Neural cell (in vitro differentiated cells): Measurements from ENCODE around the gene TGFBR3. TPM values are rescaled to one million over a fixed set of nuclear protein-coding genes. Genes with fewer than 3 reads are reported as not detected.

Experiments
- H2AFZ ChIP-seq: fragments of 200-600, 300-800 bp; sonication (generic), shearing (Covaris generic); 2 replicates; pipeline ENCODE4 v1.6.0; 2014; ENCODE audit warnings: low read depth, mild to moderate bottlenecking, antibody characterized with exemption, low read length, moderate library complexity
- H3F3A ChIP-seq: fragments of 200-600 bp; shearing (Covaris generic); 2 replicates; pipeline ENCODE4 v1.6.1; 2016; ENCODE audit warnings: mild to moderate bottlenecking, moderate library complexity, mixed read lengths, antibody characterized with exemption, low read length; ENCODE audit not compliant: insufficient read depth, poor library complexity, severe bottlenecking
- H3K27ac ChIP-seq: fragments of 200-600, 300-800 bp; sonication (generic), shearing (Covaris generic); 2 replicates; pipeline ENCODE4 v1.5.1; 2014; ENCODE audit warnings: mild to moderate bottlenecking, low read length, moderate library complexity
- H3K27me3 ChIP-seq: fragments of 300-800, 200-600 bp; sonication (generic), shearing (Covaris generic); 2 replicates; pipeline ENCODE4 v1.6.0; 2014; ENCODE audit warnings: mild to moderate bottlenecking, low read depth, low read length, moderate library complexity; ENCODE audit not compliant: insufficient read depth
- H3K36me3 ChIP-seq: fragments of 300-800, 200-600 bp; sonication (generic), shearing (Covaris generic); 2 replicates; pipeline ENCODE4 v1.5.1; 2014; ENCODE audit warnings: mild to moderate bottlenecking, antibody characterized with exemption, low read length, moderate library complexity; ENCODE audit not compliant: insufficient read depth
- H3K4me2 ChIP-seq: fragments of 300-800, 200-600 bp; sonication (generic), shearing (Covaris generic); 2 replicates; pipeline ENCODE4 v1.6.0; 2014; ENCODE audit warnings: mild to moderate bottlenecking, low read length
- H3K4me3 ChIP-seq: fragments of 300-800, 200-600 bp; sonication (generic), shearing (Covaris generic); 2 replicates; pipeline ENCODE4 v1.5.1; 2014; ENCODE audit warnings: mild to moderate bottlenecking, low read length, moderate library complexity
- H3K79me2 ChIP-seq: fragments of 200-600 bp; shearing (Covaris generic); replicated peaks from 2 replicates; pipeline ENCODE4 v1.6.0; 2014; ENCODE audit warnings: mild to moderate bottlenecking, low read length, moderate library complexity; ENCODE audit not compliant: insufficient read depth
- H3K9ac ChIP-seq: fragments of 300-800, 200-600 bp; sonication (generic), shearing (Covaris generic); 2 replicates; pipeline ENCODE4 v1.6.1; 2016; ENCODE audit warnings: mild to moderate bottlenecking, low read length, mixed read lengths
- H3K9me2 ChIP-seq: fragments of 200-600 bp; shearing (Covaris generic); 2 replicates; pipeline ENCODE4 v1.6.1; 2016; ENCODE audit warnings: mild to moderate bottlenecking, low read length, mixed read lengths; ENCODE audit not compliant: insufficient read depth
- H3K9me3 ChIP-seq: fragments of 200-600, 300-800 bp; sonication (generic), shearing (Covaris generic); 2 replicates; pipeline ENCODE4 v1.6.1; 2016; ENCODE audit warnings: mild to moderate bottlenecking, mixed run types, low read length, moderate library complexity, mixed read lengths
- H4K20me1 ChIP-seq: fragments of 200-600 bp; shearing (Covaris generic); 2 replicates; pipeline ENCODE4 v1.6.1; 2016; ENCODE audit warnings: mild to moderate bottlenecking, mixed run types; ENCODE audit not compliant: insufficient read depth
- CTCF ChIP-seq: fragments of 450-650 bp; IDR thresholded peaks from 2 replicates; pipeline ENCODE4 v1.5.1; 2014; ENCODE audit warnings: antibody characterized with exemption, mild to moderate bottlenecking, moderate library complexity; ENCODE audit not compliant: poor library complexity, severe bottlenecking
- EP300 ChIP-seq: fragments of 450-650 bp; conservative IDR thresholded peaks from 2 replicates; pipeline ENCODE4 v1.6.1; 2014; ENCODE audit warnings: antibody characterized with exemption, mild to moderate bottlenecking, moderate library complexity; ENCODE audit not compliant: poor library complexity, severe bottlenecking
- EZH2 ChIP-seq: fragments of 200-600, 300-800 bp; shearing (Covaris generic), sonication (generic); IDR thresholded peaks from 2 replicates; pipeline ENCODE4 v1.6.1; 2014; ENCODE audit warnings: antibody characterized with exemption, low read length, borderline replicate concordance, mild to moderate bottlenecking; ENCODE audit not compliant: insufficient read depth, poor library complexity, severe bottlenecking
- MXI1 ChIP-seq: fragments of 450-650 bp; conservative IDR thresholded peaks from 2 replicates; pipeline ENCODE4 v1.6.1; 2014; ENCODE audit warnings: antibody characterized with exemption, mild to moderate bottlenecking; ENCODE audit not compliant: poor library complexity, severe bottlenecking
- POLR2AphosphoS5 ChIP-seq: IDR thresholded peaks from 2 replicates; pipeline ENCODE4 v1.6.1; 2012
- REST ChIP-seq: IDR thresholded peaks from 2 replicates; pipeline ENCODE4 v1.6.1; 2012; ENCODE audit warnings: borderline replicate concordance
- SMC3 ChIP-seq: fragments of 450-650 bp; conservative IDR thresholded peaks from 2 replicates; pipeline ENCODE4 v1.6.1; 2014; ENCODE audit warnings: antibody characterized with exemption, mild to moderate bottlenecking, moderate library complexity; ENCODE audit not compliant: poor library complexity
- TAF1 ChIP-seq: IDR thresholded peaks from 2 replicates; pipeline ENCODE4 v1.6.1; 2012; ENCODE audit warnings: low read depth
- polyA plus RNA-seq: library from polyadenylated mRNA; depleted of rRNA; stranded (reverse); fragments of >200 nt; gene quantifications from 2 replicates; pipeline ENCODE4 v1.2.3, GENCODE V29; 2014

TGFBR3 gene
- polyA plus RNA-seq, 1 donor from 2014 or later, result 0.25 TPM

GRCh38 chr1:91712981-91713841 lies 172.7 kb downstream of the TGFBR3 start:
- TF ChIP-seq TAF1 (no peak), POLR2AphosphoS5 (no peak), SMC3 (no peak), EP300 (no peak)
- no peaks in the 10 kb centered on the region for H3K9me2 ChIP-seq
- H2AFZ ChIP-seq, result no peak overlapping the region
- H3K4me3 ChIP-seq, result no peak overlapping the region
- H3K9me3 ChIP-seq, result no peaks in the 10 kb centered on the region
- no peak overlapping the region for H3K9ac ChIP-seq
- H3K27ac ChIP-seq, result no peak overlapping the region
- no peaks in the 10 kb centered on the region for H3K36me3 ChIP-seq
- no peak overlapping the region for H3K4me2 ChIP-seq
- no peaks in the 10 kb centered on the region for H4K20me1 ChIP-seq
- no peaks in the 10 kb centered on the region for H3K79me2 ChIP-seq
- H3F3A ChIP-seq, result no peaks in the 10 kb centered on the region
- H3K27me3 ChIP-seq, result no peaks in the 10 kb centered on the region

- H3K9me3 ChIP-seq, result no peaks in the 10 kb centered on the region
- no peaks in the 10 kb centered on the region for H3K79me2 ChIP-seq
- no peak overlapping the region for H3K9ac ChIP-seq
- H3K4me3 ChIP-seq, result no peak overlapping the region
- H4K20me1 ChIP-seq, result no peaks in the 10 kb centered on the region
- no peaks in the 10 kb centered on the region for H3F3A ChIP-seq
- no peak overlapping the region for H3K4me2 ChIP-seq
- H3K27me3 ChIP-seq, result no peaks in the 10 kb centered on the region
- no peak for TF ChIP-seq POLR2AphosphoS5
- TF ChIP-seq CTCF, result no peak
- no peak for TF ChIP-seq EP300
- no peak for TF ChIP-seq REST
- TF ChIP-seq EZH2, result no peak
- TF ChIP-seq MXI1, result no peak
- no peak for TF ChIP-seq SMC3
- H3K27ac ChIP-seq, result no peak overlapping the region
- H2AFZ ChIP-seq, result no peak overlapping the region
- H3K9me2 ChIP-seq, result no peaks in the 10 kb centered on the region
- no peaks in the 10 kb centered on the region for H3K36me3 ChIP-seq
These were observed 173.6 kb downstream of the TGFBR3 start for GRCh38 chr1:91712393-91712792.
